IMR-90 (cell line): Measurements from ENCODE around the gene MYL11.

Experiments used
- MXI1 ChIP-seq: IDR thresholded peaks from 2 replicates; pipeline ENCODE4 v1.6.1; 2012; ENCODE audit warnings: low read depth, mild to moderate bottlenecking, low read length, moderate library complexity, borderline replicate concordance
- POLR2A ChIP-seq: IDR thresholded peaks from 2 replicates; pipeline ENCODE4 v1.6.1; 2012; ENCODE audit warnings: mild to moderate bottlenecking, low read depth, low read length
- RCOR1 ChIP-seq: IDR thresholded peaks from 2 replicates; pipeline ENCODE4 v1.6.1; 2012; ENCODE audit warnings: mild to moderate bottlenecking, low read length, improper control_type of control experiment; ENCODE audit not compliant: insufficient replicate concordance
- SMC3 ChIP-seq: fragments of 150-350 bp; IDR thresholded peaks from 2 replicates; pipeline ENCODE4 v1.6.1; 2016; ENCODE audit warnings: low read depth, mild to moderate bottlenecking, antibody characterized with exemption, low read length, moderate library complexity
- TF ChIP-seq, protein P1 (sequence below): conservative IDR thresholded peaks from 2 replicates; pipeline ENCODE4 v1.5.1; 2012; ENCODE audit warnings: mild to moderate bottlenecking, low read depth, low read length, improper control_type of control experiment

DNA sequence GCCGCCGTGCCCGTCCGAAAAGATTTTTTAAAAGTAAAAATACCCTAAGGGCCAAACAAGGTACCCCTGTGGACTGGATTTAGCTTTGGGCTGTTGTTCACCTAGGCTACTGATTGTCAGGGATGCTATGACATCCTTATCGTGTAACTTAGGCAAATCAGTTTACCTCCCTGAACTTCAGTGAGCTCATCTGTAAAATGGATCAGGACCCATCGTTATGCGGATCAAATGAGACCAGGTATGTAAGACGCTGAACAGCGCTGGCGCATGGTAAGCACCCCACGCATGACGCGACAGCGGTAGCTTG, 32.1 kb downstream of the MYL11 start:
- TF ChIP-seq, protein P1, sequence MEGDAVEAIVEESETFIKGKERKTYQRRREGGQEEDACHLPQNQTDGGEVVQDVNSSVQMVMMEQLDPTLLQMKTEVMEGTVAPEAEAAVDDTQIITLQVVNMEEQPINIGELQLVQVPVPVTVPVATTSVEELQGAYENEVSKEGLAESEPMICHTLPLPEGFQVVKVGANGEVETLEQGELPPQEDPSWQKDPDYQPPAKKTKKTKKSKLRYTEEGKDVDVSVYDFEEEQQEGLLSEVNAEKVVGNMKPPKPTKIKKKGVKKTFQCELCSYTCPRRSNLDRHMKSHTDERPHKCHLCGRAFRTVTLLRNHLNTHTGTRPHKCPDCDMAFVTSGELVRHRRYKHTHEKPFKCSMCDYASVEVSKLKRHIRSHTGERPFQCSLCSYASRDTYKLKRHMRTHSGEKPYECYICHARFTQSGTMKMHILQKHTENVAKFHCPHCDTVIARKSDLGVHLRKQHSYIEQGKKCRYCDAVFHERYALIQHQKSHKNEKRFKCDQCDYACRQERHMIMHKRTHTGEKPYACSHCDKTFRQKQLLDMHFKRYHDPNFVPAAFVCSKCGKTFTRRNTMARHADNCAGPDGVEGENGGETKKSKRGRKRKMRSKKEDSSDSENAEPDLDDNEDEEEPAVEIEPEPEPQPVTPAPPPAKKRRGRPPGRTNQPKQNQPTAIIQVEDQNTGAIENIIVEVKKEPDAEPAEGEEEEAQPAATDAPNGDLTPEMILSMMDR = no peak
- TF ChIP-seq MXI1 = no peak
- TF ChIP-seq POLR2A = no peak
- TF ChIP-seq RCOR1 = no peak
- no peak for TF ChIP-seq SMC3
